Measurements from ENCODE around the gene SDK2. TPM values are rescaled to one million over a fixed set of nuclear protein-coding genes. Genes with fewer than 3 reads are reported as not detected.

The SDK2 gene
- total and polyA plus RNA-seq, 8 donors, result 0.04 to 0.31 (median 0.17) TPM

- no peak for TF ChIP-seq CTCF (IDR thresholded peaks at IDR 0.05)
- Histone ChIP-seq H3K36me3 (no peaks in the 10 kb centered on the region), H3K9me3 (no peaks in the 10 kb centered on the region), H3K27ac (no peak overlapping the region), H3K27me3 (peaks cover 0 to 5% (median 0%) of the 10 kb centered on the region in 4 donors), H3K4me3 (no peak overlapping the region), H3K4me1 (no peaks in the 10 kb centered on the region)
- ATAC-seq (no peak), FAIRE-seq (no peak), DNase-seq (no peak)
- intact Hi-C loops (cut with DNase I), result no loop called here
- WGBS, 2 donors, result 68 to 79% methylated on average over 13 of the region's 13 CpGs
Measured at GRCh38 chr17:73514146-73514863, 129.9 kb downstream of the SDK2 start.

- Histone ChIP-seq H3K27me3 (peaks cover 0 to 5% (median 0%) of the 10 kb centered on the region in 4 donors), H3K36me3 (no peaks in the 10 kb centered on the region), H3K9me3 (no peaks in the 10 kb centered on the region), H3K27ac (no peak overlapping the region), H3K4me1 (no peaks in the 10 kb centered on the region), H3K4me3 (no peak overlapping the region)
- ATAC-seq (no peak), FAIRE-seq (no peak), DNase-seq (no peak)
- TF ChIP-seq CTCF (IDR thresholded peaks at IDR 0.05), result no peak
- intact Hi-C loops (cut with DNase I), result no loop called here
- 64 to 75% methylated on average over 10 of the region's 10 CpGs for WGBS, 2 donors
Measured at GRCh38 chr17:73513426-73513825, 130.8 kb downstream of the SDK2 start.

GRCh38 chr17:73511719-73512115 is 132.5 kb downstream of the SDK2 start:
- DNase-seq, result no peak
- H3K4me1 ChIP-seq, result no peaks in the 10 kb centered on the region
- no peak for TF ChIP-seq CTCF (IDR thresholded peaks at IDR 0.05)
- H3K27ac ChIP-seq, result no peak overlapping the region
- no peak for FAIRE-seq
- WGBS, 2 donors, result 37 to 54% methylated on average over 5 of the region's 5 CpGs
- ATAC-seq, result no peak
- H3K9me3 ChIP-seq, result no peaks in the 10 kb centered on the region
- peaks cover 0 to 5% (median 0%) of the 10 kb centered on the region in 4 donors for H3K27me3 ChIP-seq
- H3K4me3 ChIP-seq, result no peak overlapping the region
- H3K36me3 ChIP-seq, result no peaks in the 10 kb centered on the region
- intact Hi-C loops (cut with DNase I), result no loop called here

GRCh38 chr17:73510981-73511718 is 133.1 kb downstream of the SDK2 start:
- no peak for FAIRE-seq

More at GRCh38 chr17:73510981-73511718, 133.1 kb downstream of the SDK2 start:
- DNase-seq (no peak), ATAC-seq (no peak)
- Histone ChIP-seq H3K27me3 (peaks cover 0 to 5% (median 0%) of the 10 kb centered on the region in 4 donors), H3K27ac (no peak overlapping the region), H3K9me3 (no peaks in the 10 kb centered on the region), H3K36me3 (no peaks in the 10 kb centered on the region), H3K4me1 (no peaks in the 10 kb centered on the region), H3K4me3 (no peak overlapping the region)
- intact Hi-C loops (cut with DNase I), result no loop called here
- no peak for TF ChIP-seq CTCF (IDR thresholded peaks at IDR 0.05)
- 54 to 59% methylated on average over 22 of the region's 22 CpGs for WGBS, 2 donors
